Measurements from ENCODE around the gene SPAG7.
"Not testable (repeated sequence)": the region's sequence is repeated elsewhere in the genome, so short reads cannot be mapped to it uniquely, and the experiment has no call there.

Gene SPAG7

DNA sequence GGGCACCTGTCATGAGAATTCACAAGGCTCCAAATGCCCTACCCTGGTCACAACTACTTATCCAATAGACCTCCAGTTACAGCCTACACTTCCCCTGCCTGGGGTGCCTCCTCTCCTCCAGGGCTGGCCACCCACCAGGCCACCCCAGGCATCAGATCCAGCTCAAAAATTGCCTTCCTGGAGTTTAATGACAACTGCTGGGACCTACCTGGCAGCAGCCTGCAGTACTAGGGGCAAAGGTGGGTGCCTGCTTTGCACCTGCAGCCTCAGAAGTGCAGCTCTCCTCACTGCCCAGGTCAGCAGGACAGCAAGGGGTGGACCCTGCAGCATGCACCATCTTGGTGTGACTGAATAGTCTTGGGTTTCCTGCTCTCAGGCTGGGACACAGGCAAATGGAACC lies 32.0 kb downstream of the SPAG7 start:
- no peak for DNase-seq

DNA sequence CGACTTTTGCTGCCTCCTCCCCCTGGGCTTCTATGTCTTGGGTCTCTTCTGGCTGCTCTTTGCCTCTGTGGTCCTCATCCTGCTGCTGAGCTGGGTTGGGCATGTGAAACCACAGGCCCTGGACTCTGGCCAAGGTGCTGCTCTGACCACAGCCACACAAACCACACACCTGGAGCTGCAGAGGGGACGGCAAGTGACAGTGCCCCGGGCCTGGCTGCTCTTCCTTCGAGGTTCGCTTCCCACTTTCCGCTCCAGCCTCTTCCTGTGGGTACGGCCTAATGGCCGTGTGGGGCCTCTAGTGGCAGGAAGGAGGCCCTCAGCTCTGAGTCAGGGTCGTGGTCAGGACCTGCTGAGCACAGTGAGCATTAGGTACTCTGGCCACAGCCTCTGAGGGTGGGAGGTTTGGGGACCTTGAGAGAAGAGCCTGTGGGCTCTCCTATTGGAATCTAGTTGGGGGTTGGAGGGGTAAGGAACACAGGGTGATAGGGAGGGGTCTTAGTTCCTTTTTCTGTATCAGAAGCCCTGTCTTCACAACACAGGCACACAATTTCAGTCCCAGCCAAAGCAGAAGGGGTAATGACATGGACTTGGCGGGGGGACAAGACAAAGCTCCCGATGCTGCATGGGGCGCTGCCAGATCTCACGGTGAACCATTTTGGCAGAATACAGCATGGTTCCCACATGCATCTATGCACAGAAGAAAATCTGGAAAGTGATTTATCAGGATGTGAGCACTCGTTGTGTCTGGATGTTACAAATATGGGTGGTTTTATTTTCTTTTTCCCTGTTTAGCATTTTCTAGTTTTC lies 33.2 kb downstream of the SPAG7 start:
- peak; percentile 26 for DNase-seq

DNA sequence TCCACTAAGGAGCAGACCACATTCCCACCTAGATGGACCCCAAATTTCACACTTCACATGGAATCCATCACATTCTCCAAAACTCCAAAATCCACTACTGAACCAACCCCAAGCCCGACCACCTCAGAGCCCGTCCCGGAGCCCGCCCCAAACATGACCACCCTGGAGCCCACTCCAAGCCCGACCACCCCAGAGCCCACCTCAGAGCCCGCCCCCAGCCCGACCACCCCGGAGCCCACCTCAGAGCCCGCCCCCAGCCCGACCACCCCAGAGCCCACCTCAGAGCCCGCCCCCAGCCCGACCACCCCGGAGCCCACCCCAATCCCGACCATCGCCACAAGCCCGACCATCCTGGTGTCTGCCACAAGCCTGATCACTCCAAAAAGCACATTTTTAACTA lies 34.0 kb downstream of the SPAG7 start:
- no peak for DNase-seq

DNA sequence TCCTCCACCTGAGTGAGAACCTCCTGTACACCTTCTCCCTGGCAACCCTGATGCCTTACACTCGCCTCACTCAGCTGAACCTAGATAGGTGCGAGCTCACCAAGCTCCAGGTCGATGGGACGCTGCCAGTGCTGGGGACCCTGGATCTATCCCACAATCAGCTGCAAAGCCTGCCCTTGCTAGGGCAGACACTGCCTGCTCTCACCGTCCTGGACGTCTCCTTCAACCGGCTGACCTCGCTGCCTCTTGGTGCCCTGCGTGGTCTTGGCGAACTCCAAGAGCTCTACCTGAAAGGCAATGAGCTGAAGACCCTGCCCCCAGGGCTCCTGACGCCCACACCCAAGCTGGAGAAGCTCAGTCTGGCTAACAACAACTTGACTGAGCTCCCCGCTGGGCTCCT lies 34.9 kb downstream of the SPAG7 start:
- no peak for DNase-seq

DNA sequence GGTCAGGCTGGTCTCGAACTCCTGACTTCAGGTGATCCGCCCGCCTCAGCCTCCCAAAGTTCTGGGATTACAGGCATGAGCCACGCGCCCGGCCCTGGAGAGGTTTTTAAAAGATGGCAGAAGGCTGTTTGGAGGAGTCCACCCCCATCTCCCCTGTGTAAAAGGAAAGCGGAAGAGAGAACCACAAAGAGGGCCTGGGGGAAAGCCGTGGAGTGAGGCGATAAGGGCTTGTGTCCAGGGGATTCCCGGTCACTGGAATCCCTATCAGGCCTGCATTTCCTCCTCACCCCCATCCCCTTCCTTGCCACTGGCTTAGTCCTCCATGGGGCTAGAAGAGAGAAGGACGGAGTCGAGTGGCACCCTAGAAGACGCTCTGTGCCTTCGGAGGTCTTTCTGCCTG lies 35.7 kb downstream of the SPAG7 start, which contains the start of gene GP1BA:
TSS of gene GP1BA (plus strand) at position 315 of the 400 bp plus-strand sequence. CDS start 328 bp downstream, outside the sequence.
- DNase-seq, result no peak

DNA sequence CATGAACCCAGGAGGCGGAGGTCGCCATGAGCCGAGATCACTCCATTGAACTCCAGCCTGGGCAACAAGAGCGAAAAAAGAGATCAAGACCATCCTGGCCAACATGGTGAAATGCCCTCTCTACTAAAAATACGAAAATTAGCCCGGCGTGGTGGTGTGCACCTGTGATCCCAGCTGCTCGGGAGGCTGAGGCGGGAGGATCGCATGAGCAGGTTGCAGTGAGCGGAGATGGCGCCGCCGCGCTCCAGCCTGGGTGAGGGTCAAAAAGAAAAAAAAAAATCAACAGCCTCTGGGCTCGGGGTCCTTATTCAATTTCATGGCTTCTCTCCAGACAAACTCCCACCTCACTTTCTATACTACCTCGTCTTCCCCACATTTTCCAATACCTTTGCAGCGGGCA lies 38.7 kb downstream of the SPAG7 start:
- no peak for DNase-seq

DNA sequence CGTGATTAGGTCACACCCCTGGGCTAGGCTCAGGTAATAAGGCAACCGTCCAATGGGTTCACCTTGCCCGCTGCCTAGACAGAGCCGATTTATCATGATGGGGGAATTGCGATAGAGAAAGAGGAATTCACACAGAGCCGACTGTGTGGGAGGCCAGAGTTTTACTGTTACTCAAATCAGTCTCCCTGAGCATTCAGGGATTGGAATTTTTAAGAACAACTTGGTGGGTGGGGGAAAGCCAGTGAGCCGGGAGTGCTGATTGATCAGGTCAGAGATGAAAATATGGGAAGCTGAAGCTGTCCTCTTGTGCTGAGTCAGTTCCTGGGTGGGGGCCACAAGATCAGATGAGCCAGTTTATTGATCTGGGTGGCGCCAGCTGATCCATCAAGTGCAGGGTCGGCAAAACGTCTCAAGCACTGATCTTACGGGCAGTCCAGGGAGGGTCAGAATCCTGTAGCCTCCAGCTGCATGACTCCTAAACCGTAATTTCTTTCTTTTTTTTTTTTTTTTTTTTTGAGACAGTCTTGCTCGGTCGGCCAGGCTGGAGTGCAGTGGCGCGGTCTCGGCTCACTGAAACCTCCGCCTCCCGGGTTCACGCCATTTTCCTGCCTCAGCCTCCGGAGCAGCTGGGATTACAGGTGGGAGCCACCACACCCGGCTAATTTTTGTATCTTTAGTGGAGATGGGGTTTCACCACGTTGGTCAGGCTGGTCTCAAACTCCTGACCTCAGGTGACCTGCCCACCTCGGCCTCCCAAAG lies 40.9 kb downstream of the SPAG7 start:
- DNase-seq, result not testable (repeated sequence)

DNA sequence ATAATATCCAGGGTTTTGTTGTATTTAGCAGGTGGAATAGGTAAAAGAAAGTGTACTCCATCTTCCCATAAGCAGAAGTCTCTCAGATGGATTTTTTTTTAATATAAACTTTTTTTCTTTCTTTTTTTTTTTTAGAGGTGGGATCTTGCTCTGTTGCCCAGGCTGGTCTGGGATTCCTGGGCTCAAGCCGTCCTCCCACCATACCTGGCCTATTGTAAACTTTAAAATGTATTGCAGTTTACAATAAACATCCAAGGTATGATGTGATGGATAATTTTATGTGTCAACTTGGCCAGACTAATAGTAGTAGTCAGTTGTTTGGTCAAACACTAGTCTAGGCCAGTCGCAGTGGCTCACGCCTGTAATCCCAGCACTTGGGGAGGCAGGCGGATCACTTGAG lies 46.3 kb downstream of the SPAG7 start:
- DNase-seq, result no peak

DNA sequence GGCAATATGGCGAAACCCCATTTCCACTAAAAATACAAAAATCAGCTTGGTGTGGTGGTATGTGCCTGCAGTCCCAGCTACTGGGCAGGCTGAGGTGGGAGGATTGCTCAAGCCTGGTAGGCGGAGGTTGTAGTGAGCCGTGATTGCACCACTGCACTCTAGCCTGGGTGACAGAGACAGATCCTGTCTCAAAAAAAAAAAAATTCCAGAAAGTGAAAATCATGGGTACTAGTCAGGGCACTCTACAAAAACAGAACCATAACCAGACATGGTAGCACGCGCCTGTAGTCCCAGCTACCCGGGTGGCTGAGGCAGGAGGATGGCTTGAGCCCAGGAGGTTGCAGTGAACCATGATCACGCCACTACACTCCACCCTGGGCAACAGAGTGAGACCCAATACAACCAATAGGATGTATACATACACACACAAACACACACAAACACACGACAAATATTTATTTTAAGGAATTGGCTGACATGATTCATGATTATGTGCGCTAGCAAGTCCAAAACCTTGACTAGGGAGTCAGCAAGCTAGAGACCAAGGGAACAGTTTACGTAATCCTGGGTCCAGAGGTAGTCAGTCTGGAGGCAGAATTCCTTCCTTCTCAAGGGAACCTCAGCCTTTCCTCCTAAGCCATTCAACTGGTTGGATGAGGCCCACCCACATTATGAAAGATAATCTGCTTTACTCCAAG lies 47.1 kb downstream of the SPAG7 start:
- DNase-seq, result no peak

DNA sequence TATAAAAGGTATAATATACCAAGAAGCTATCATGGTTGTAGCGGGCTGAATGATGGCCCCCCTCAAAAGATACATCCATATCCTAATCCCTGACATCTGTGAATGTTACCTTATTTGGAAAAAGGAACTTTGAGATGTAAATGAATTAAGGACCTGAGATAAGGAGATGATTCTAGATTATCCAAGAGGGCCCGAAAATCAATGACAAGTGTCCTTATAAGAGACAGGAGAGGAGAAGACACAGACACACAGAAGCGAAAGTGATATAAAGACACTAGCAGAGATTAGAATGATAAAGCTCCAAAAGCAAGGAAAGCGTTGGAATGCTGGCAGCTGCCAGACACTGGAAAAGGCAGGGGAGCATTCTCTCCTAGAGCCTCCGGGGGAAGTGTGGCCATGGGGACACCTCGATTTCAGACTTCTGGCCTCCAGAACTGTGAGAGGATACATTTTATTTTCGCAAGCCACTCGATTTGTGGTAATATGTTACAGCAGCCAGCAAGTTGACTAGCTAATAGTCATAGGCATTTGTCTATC lies 48.0 kb downstream of the SPAG7 start:
- DNase-seq, result no peak

DNA sequence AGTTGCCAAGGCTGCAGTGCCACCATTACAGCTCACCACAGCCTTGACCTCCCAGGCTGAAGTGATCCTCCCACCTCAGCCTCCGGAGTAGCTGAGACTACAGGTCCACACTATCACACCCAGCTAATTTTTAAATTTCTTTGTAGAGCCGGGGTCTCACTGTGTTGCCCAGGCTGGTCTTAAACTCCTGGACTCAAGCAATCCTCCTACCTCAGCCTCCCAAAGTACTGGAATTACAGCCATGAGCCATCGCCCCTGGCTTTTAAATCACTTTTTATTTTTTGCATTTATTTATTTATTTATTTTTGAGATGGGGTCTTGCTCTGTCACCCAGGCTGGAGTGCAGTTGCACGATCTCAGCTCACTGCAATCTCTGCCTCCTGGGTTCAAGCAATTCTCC lies 53.1 kb downstream of the SPAG7 start:
- not testable (repeated sequence) for DNase-seq

DNA sequence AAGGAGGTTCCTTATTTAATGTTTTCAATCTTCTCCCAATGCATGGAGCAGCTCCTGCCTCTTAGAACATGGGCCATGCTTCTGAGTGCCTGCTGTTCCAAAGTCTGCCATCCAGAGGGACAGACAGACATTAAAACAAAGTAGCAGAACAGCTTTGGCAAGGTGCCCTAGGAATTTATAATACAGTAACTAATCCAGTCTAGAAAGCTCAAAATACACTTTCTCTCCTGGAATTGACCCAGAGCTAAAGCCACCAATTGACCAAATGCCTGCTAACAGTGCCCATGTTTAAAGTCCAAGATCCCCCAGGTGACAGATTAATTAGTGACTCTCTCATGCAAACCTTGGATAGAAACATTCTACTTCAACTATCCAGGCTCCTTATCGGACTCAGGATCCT lies 53.6 kb downstream of the SPAG7 start:
- no peak for DNase-seq
